ENCODE results near the gene PNMA5. TPM values are rescaled to one million over a fixed set of nuclear protein-coding genes. Genes with fewer than 3 reads are reported as not detected.
"Not testable (repeated sequence)": the region's sequence is repeated elsewhere in the genome, so short reads cannot be mapped to it uniquely, and the experiment has no call there.

PNMA5 gene
- polyA plus RNA-seq, 1 donor from 2014 or later, result 1.4 TPM

- not testable (repeated sequence) for H4K20me1 ChIP-seq (ENCODE audit: insufficient read depth); H3K36me3 ChIP-seq (ENCODE audit: insufficient read depth, low read length); H3K9me2 ChIP-seq (ENCODE audit: insufficient read depth, low read length); H3K27ac ChIP-seq (ENCODE audit: low read length); H2AFZ ChIP-seq (ENCODE audit: low read depth, low read length); H3K79me2 ChIP-seq (replicated peaks; ENCODE audit: insufficient read depth, low read length); H3K27me3 ChIP-seq (ENCODE audit: insufficient read depth, low read depth, low read length); H3K9ac ChIP-seq (ENCODE audit: low read length); H3F3A ChIP-seq (ENCODE audit: insufficient read depth, low read length, poor library complexity, severe bottlenecking); H3K4me3 ChIP-seq (ENCODE audit: low read length); H3K4me2 ChIP-seq (ENCODE audit: low read length); H3K9me3 ChIP-seq (ENCODE audit: low read length)
Measured at GRCh38 chrX:153028487-153028886, 34.6 kb upstream of the PNMA5 start.

GRCh38 chrX:153026501-153026900 lies 32.6 kb upstream of the PNMA5 start:
- not testable (repeated sequence) for H4K20me1 ChIP-seq (ENCODE audit: insufficient read depth); H3K36me3 ChIP-seq (ENCODE audit: insufficient read depth, low read length); H3K4me2 ChIP-seq (ENCODE audit: low read length); H3K27ac ChIP-seq (ENCODE audit: low read length); H3K79me2 ChIP-seq (replicated peaks; ENCODE audit: insufficient read depth, low read length); H2AFZ ChIP-seq (ENCODE audit: low read depth, low read length); H3K27me3 ChIP-seq (ENCODE audit: insufficient read depth, low read depth, low read length); H3F3A ChIP-seq (ENCODE audit: insufficient read depth, low read length, poor library complexity, severe bottlenecking); H3K4me3 ChIP-seq (ENCODE audit: low read length); H3K9me3 ChIP-seq (ENCODE audit: low read length); H3K9me2 ChIP-seq (ENCODE audit: insufficient read depth, low read length); H3K9ac ChIP-seq (ENCODE audit: low read length)

DNA sequence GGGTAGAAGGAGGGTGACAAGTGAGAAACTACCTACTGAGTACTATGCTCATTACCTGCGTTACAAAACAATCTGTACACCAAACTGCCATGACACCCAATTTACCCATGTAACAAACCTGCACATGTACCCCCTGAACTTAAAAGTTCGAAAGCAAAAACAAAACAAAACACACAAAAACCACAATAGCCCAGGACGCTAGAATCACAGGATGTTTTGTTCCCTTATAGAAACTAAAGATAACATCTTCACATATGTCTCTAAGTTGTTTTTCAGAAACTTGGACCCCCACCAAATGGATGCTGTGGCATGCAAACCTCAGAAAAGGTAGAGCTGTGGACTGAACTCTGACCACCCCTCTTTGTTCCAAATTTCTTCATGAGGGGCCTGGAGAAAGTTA lies 25.2 kb upstream of the PNMA5 start:
- Histone ChIP-seq H4K20me1 (ENCODE audit: insufficient read depth) (no peaks in the 10 kb centered on the region), H3K4me3 (ENCODE audit: low read length) (no peak overlapping the region), H3F3A (ENCODE audit: insufficient read depth, low read length, poor library complexity, severe bottlenecking) (no peaks in the 10 kb centered on the region), H3K27me3 (ENCODE audit: insufficient read depth, low read depth, low read length) (no peaks in the 10 kb centered on the region), H3K9me3 (ENCODE audit: low read length) (no peaks in the 10 kb centered on the region), H3K9me2 (ENCODE audit: insufficient read depth, low read length) (no peaks in the 10 kb centered on the region), H3K36me3 (ENCODE audit: insufficient read depth, low read length) (no peaks in the 10 kb centered on the region), H3K9ac (ENCODE audit: low read length) (no peak overlapping the region), H2AFZ (ENCODE audit: low read depth, low read length) (no peak overlapping the region), H3K4me2 (ENCODE audit: low read length) (no peak overlapping the region), H3K27ac (ENCODE audit: low read length) (no peak overlapping the region), H3K79me2 (replicated peaks; ENCODE audit: insufficient read depth, low read length) (no peaks in the 10 kb centered on the region)
- TF ChIP-seq EZH2 (IDR thresholded peaks at IDR 0.05; ENCODE audit: borderline replicate concordance, insufficient read depth, low read length, poor library complexity, severe bottlenecking) (no peak), REST (IDR thresholded peaks at IDR 0.05; ENCODE audit: borderline replicate concordance) (no peak), EP300 (conservative IDR thresholded peaks at IDR 0.05; ENCODE audit: poor library complexity, severe bottlenecking) (no peak), TAF1 (IDR thresholded peaks at IDR 0.05; ENCODE audit: low read depth) (no peak), MXI1 (conservative IDR thresholded peaks at IDR 0.05; ENCODE audit: poor library complexity, severe bottlenecking) (no peak)

GRCh38 chrX:153017174-153017573 lies 23.3 kb upstream of the PNMA5 start:
- not testable (repeated sequence) for H4K20me1 ChIP-seq (ENCODE audit: insufficient read depth); H3K9me2 ChIP-seq (ENCODE audit: insufficient read depth, low read length); H3K79me2 ChIP-seq (replicated peaks; ENCODE audit: insufficient read depth, low read length); H3K9me3 ChIP-seq (ENCODE audit: low read length); H3K4me3 ChIP-seq (ENCODE audit: low read length); H3K4me2 ChIP-seq (ENCODE audit: low read length); H3F3A ChIP-seq (ENCODE audit: insufficient read depth, low read length, poor library complexity, severe bottlenecking); H3K27me3 ChIP-seq (ENCODE audit: insufficient read depth, low read depth, low read length); H2AFZ ChIP-seq (ENCODE audit: low read depth, low read length); H3K9ac ChIP-seq (ENCODE audit: low read length); H3K27ac ChIP-seq (ENCODE audit: low read length); H3K36me3 ChIP-seq (ENCODE audit: insufficient read depth, low read length)

All from neural cell (in vitro differentiated cells).